Astrocyte (in vitro differentiated cells and primary cell): Measurements from ENCODE around the gene GLIS2. TPM values are rescaled to one million over a fixed set of nuclear protein-coding genes. Genes with fewer than 3 reads are reported as not detected.

ENCODE experiments used
- DNase-seq: peaks from one replicate; pipeline ENCODE4 v3.0.0-alpha.2; 2010; ENCODE audit warnings: low read depth
- FAIRE-seq: peaks from 2 replicates; lab custom pipeline; 2011; peaks lifted over from hg19 to GRCh38; lab: Jason Lieb, UNC
- H2AFZ ChIP-seq: 2 replicates; pipeline ENCODE4 v1.6.0; 2012; ENCODE audit warnings: low read depth, low read length, inconsistent platforms
- H3K27ac ChIP-seq: 2 replicates; pipeline ENCODE4 v1.5.1; 2011; ENCODE audit warnings: low read depth, low read length, inconsistent platforms
- H3K27me3 ChIP-seq: 2 replicates; pipeline ENCODE4 v1.6.0; 2011; ENCODE audit warnings: low read length, inconsistent platforms; ENCODE audit not compliant: insufficient read depth
- H3K36me3 ChIP-seq: 2 replicates; pipeline ENCODE4 v1.5.1; 2011; ENCODE audit warnings: low read length, inconsistent platforms; ENCODE audit not compliant: insufficient read depth
- H3K4me1 ChIP-seq: 2 replicates; pipeline ENCODE4 v1.5.1; 2011; ENCODE audit warnings: low read length, inconsistent platforms; ENCODE audit not compliant: insufficient read depth
- H3K4me2 ChIP-seq: 2 replicates; pipeline ENCODE4 v1.6.0; 2012; ENCODE audit warnings: low read length, inconsistent platforms
- H3K4me3 ChIP-seq: 2 replicates; pipeline ENCODE4 v1.5.1; 2011; ENCODE audit warnings: low read depth, mild to moderate bottlenecking, low read length, inconsistent platforms; ENCODE audit not compliant: insufficient read depth
- H3K79me2 ChIP-seq: 2 replicates; pipeline ENCODE4 v1.6.0; 2012; ENCODE audit warnings: mild to moderate bottlenecking, low read length, inconsistent platforms; ENCODE audit not compliant: insufficient read depth
- H3K9ac ChIP-seq: 2 replicates; pipeline ENCODE4 v1.6.0; 2012; ENCODE audit warnings: mild to moderate bottlenecking, low read length, inconsistent platforms
- H3K9me3 ChIP-seq: 2 replicates; pipeline ENCODE4 v1.5.1; 2012; ENCODE audit warnings: low read depth, mild to moderate bottlenecking, low read length, inconsistent platforms; ENCODE audit not compliant: insufficient read depth
- H4K20me1 ChIP-seq: 2 replicates; pipeline ENCODE4 v1.6.0; 2012; ENCODE audit warnings: low read length, inconsistent platforms; ENCODE audit not compliant: insufficient read depth
- H3K27ac Mint-ChIP-seq: one replicate; pipeline ENCODE4 v1.8.0; 2021; ENCODE audit warnings: mild to moderate bottlenecking, mixed read lengths; ENCODE audit not compliant: unreplicated experiment
- H3K27me3 Mint-ChIP-seq: one replicate; pipeline ENCODE4 v1.8.0; 2021; ENCODE audit warnings: low read depth, mixed read lengths; ENCODE audit not compliant: unreplicated experiment
- H3K36me3 Mint-ChIP-seq: one replicate; pipeline ENCODE4 v1.8.0; 2021; ENCODE audit warnings: low read depth, mixed read lengths; ENCODE audit not compliant: unreplicated experiment
- H3K4me1 Mint-ChIP-seq: one replicate; pipeline ENCODE4 v1.8.0; 2021; ENCODE audit warnings: low read depth, mixed read lengths; ENCODE audit not compliant: unreplicated experiment
- H3K4me3 Mint-ChIP-seq: one replicate; pipeline ENCODE4 v1.8.0; 2021; ENCODE audit warnings: mild to moderate bottlenecking, moderate library complexity, mixed read lengths; ENCODE audit not compliant: unreplicated experiment
- H3K9me3 Mint-ChIP-seq: one replicate; pipeline ENCODE4 v1.8.0; 2021; ENCODE audit warnings: mild to moderate bottlenecking, mixed read lengths; ENCODE audit not compliant: unreplicated experiment
- CTCF ChIP-seq: IDR thresholded peaks from 2 replicates; pipeline ENCODE4 v1.5.1; 2011; ENCODE audit warnings: low read depth, mild to moderate bottlenecking, inconsistent platforms, low read length, moderate library complexity; ENCODE audit not compliant: insufficient read depth
- EZH2 ChIP-seq: IDR thresholded peaks from 2 replicates; pipeline ENCODE4 v1.6.1; 2012; ENCODE audit warnings: mild to moderate bottlenecking, low read length, inconsistent platforms; ENCODE audit not compliant: insufficient read depth
- total RNA-seq: library from RNA; stranded (reverse); gene quantifications from 2 replicates; pipeline ENCODE4 v1.2.1, GENCODE V29; 2021

The GLIS2 gene
- total RNA-seq, 1 donor from 2014 or later: 18.9 TPM

GRCh38 chr16:4336701-4337539 is 21.1 kb downstream of the GLIS2 start:
- no peak overlapping the region for H3K9ac ChIP-seq
- Mint-ChIP-seq H3K36me3 (peaks cover 7% of the 10 kb centered on the region), H3K4me1 (no peaks in the 10 kb centered on the region), H3K27ac (no peak overlapping the region), H3K27me3 (no peaks in the 10 kb centered on the region), H3K4me3 (no peak overlapping the region), H3K9me3 (no peaks in the 10 kb centered on the region)
- H3K4me1 ChIP-seq: no peaks in the 10 kb centered on the region
- no peak overlapping the region for H2AFZ ChIP-seq
- H3K36me3 ChIP-seq: peaks cover 3% of the 10 kb centered on the region
- H3K79me2 ChIP-seq: peaks cover 28% of the 10 kb centered on the region
- H3K27ac ChIP-seq: no peak overlapping the region
- DNase-seq: no peak
- H3K4me2 ChIP-seq: no peak overlapping the region
- no peak overlapping the region for H3K4me3 ChIP-seq
- H4K20me1 ChIP-seq: peaks cover 77% of the 10 kb centered on the region
- no peaks in the 10 kb centered on the region for H3K27me3 ChIP-seq
- TF ChIP-seq EZH2 (no peak), CTCF (no peak)
- FAIRE-seq: no peak
- H3K9me3 ChIP-seq: no peaks in the 10 kb centered on the region

GRCh38 chr16:4337540-4338088 is 21.7 kb downstream of the GLIS2 start:
- H3K9me3 Mint-ChIP-seq: no peaks in the 10 kb centered on the region
- Histone ChIP-seq H3K4me1 (no peaks in the 10 kb centered on the region), H3K9ac (no peak overlapping the region), H3K27ac (no peak overlapping the region), H2AFZ (no peak overlapping the region), H3K4me3 (no peak overlapping the region), H3K9me3 (no peaks in the 10 kb centered on the region), H3K36me3 (peaks cover 3% of the 10 kb centered on the region), H3K4me2 (no peak overlapping the region), H4K20me1 (peaks cover 72% of the 10 kb centered on the region), H3K27me3 (no peaks in the 10 kb centered on the region), H3K79me2 (peaks cover 22% of the 10 kb centered on the region)
- no peak for FAIRE-seq
- no peak for TF ChIP-seq CTCF
- TF ChIP-seq EZH2: no peak
- H3K4me1 Mint-ChIP-seq: no peaks in the 10 kb centered on the region
- H3K27ac Mint-ChIP-seq: no peak overlapping the region
- no peak for DNase-seq
- H3K36me3 Mint-ChIP-seq: peaks cover 8% of the 10 kb centered on the region
- no peak overlapping the region for H3K4me3 Mint-ChIP-seq
- no peaks in the 10 kb centered on the region for H3K27me3 Mint-ChIP-seq

- TF ChIP-seq EZH2 (no peak), CTCF (no peak)
- no peak for DNase-seq
- H3K4me3 Mint-ChIP-seq: no peak overlapping the region
- Histone ChIP-seq H3K36me3 (peaks cover 3% of the 10 kb centered on the region), H3K4me3 (no peak overlapping the region), H3K4me2 (no peak overlapping the region), H3K9me3 (no peaks in the 10 kb centered on the region), H3K9ac (no peak overlapping the region), H3K27me3 (no peaks in the 10 kb centered on the region), H3K4me1 (no peaks in the 10 kb centered on the region), H4K20me1 (peaks cover 73% of the 10 kb centered on the region), H3K79me2 (peaks cover 24% of the 10 kb centered on the region), H3K27ac (no peak overlapping the region), H2AFZ (no peak overlapping the region)
- no peaks in the 10 kb centered on the region for H3K4me1 Mint-ChIP-seq
- no peak for FAIRE-seq
- H3K27ac Mint-ChIP-seq: no peak overlapping the region
- H3K27me3 Mint-ChIP-seq: no peaks in the 10 kb centered on the region
- H3K36me3 Mint-ChIP-seq: peaks cover 8% of the 10 kb centered on the region
- no peaks in the 10 kb centered on the region for H3K9me3 Mint-ChIP-seq
Measured at GRCh38 chr16:4338125-4338582, 22.3 kb downstream of the GLIS2 start.
